SH-SY5Y (cell line): ENCODE results near the gene FAM20A.

Source experiments
- GATA2 ChIP-seq: IDR thresholded peaks from 2 replicates; pipeline ENCODE4 v1.6.1; 2011; ENCODE audit warnings: mild to moderate bottlenecking, low read depth, low read length
- GATA3 ChIP-seq: IDR thresholded peaks from 2 replicates; pipeline ENCODE4 v1.6.1; 2011; ENCODE audit warnings: low read depth, mild to moderate bottlenecking, low read length, moderate library complexity

- TF ChIP-seq GATA2 (no peak), GATA3 (no peak)
Observed at GRCh38 chr17:68497885-68498319, 103.3 kb downstream of the FAM20A start.
